Measurements from ENCODE around the gene PRDM13.
"Not testable (repeated sequence)": the region's sequence is repeated elsewhere in the genome, so short reads cannot be mapped to it uniquely, and the experiment has no call there.

PRDM13 gene

DNA sequence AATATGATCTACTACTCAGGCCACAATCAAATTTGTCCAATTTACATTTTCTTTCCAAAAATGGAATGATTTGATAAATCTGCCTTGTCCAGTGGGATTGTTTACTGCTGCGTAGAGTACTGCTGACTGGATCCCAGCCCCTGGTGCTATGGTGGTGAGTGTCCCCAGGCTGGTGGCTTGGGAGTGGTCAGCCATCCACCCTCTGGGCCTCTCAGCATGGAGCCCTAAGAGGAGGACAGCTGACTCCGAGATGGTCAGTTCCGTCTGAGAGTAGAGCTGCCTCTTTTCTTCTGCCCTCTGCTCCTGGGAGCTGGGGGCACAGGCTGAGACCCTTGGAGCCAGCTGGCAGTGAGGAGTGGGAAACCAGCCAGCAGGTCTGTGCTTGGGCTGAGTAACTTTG lies 22.7 kb downstream of the PRDM13 start:
- FAIRE-seq, result no peak

DNA sequence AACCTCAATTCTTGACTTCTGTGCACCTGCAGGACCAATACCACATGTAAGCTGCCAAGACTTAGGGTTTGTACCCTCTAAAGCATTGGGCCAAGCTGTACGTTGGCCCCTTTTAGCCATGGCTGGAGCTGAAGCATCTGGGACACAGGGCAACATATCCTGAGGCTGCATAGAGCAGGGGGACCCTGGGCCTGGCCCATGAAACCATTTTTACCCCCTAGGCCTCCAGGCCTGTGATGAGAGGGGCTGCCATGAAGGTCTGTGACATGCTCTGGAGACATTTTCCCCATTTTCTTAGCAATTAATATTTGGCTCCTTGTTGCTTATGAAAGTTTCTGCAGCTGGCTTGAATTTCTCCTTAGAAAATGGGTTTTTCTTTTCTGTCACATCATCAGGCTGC lies 31.0 kb downstream of the PRDM13 start:
- no peak for FAIRE-seq

DNA sequence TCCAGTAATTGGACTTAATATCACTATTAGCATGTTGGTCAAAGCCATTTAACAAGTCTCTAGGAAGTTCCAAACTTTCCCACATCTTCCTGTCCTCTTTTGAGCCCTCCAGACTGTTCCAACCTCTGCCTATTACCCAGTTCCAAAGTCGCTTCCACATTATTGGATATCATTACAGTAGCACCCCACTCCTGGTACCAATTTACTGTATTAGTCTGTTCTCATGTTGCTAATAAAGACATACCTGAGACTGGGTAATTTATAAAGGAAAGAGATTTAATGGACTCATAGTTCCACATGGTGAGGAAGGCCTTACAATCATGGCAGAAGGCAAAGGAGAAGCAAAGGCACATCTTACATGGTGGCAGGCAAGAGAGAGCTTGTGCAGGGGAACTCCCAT lies 31.7 kb downstream of the PRDM13 start:
- not testable (repeated sequence) for FAIRE-seq

DNA sequence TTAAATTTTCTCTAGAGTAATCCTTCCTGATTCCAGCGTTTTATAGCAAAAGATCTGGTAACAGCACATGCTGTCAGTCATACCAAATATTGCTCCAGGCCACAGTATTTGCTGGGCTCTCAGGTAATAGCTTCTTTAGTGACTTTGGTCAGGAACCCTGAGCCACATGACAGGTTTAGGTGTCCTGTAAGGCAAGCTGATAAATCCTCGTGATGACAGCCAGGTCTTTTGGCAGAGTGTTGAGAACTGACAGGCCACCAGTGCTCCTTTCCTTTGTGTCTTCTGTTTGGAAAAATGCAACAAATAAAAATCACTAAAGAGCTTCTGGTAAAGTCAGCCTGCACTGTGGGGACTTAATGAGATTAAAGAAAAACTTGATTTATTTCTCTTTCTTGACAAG lies 34.6 kb downstream of the PRDM13 start:
- no peak for FAIRE-seq

DNA sequence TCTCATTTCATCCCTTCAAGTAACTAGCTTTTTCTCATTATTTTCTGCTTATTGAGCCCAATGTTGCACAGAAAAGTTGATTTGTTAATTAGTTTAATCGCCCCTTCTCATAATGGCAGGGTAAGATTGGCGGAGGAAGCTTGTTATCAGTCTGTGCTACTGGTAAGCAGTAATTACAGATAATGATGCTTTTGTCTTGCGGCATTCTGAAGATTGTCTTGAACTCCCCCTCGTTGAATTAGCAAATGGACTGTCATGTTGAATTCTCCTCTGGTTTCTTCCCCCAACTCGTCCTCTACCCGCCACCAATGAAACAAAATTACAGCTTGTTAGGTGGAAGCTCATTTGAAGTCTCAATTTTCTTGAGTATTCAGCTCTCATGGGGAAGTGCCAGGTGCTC lies 39.4 kb downstream of the PRDM13 start:
- no peak for FAIRE-seq

DNA sequence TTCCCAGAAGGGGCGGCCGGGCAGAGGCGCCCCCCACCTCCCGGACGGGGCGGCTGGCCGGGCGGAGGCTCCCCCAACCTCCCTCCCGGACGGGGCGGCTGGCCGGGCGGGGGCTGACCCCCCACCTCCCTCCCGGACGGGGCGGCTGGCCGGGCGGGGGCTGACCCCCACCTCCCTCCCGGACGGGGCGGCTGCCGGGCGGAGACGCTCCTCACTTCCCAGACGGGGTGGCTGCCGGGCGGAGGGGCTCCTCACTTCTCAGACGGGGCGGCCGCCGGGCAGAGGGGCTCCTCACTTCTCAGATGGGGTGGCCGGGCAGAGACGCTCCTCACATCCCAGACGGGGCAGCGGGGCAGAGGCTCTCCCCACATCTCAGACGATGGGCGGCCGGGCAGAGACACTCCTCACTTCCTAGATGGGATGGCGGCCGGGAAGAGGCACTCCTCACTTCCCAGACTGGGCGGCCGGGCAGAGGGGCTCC lies 43.5 kb downstream of the PRDM13 start:
- FAIRE-seq, result not testable (repeated sequence)

DNA sequence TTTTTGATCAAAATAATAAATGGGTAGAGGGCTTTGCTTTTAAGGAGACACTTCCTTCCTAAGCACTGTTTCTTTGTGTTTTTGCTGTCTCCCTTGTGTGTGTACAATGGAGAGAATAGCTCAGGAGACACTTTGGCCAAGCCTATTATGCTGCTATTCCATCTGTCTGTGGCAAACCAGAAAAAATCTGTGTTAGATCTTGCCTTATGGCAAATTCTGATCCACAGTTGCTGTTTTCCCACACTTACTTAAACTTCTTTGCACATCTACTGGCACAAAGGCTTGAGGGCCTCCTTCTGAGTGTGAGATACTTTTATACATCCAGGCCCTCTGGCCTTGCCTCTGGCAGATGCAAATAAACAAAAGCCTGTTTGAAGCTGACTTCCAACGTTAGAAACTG lies 53.6 kb downstream of the PRDM13 start:
- no peak for FAIRE-seq

DNA sequence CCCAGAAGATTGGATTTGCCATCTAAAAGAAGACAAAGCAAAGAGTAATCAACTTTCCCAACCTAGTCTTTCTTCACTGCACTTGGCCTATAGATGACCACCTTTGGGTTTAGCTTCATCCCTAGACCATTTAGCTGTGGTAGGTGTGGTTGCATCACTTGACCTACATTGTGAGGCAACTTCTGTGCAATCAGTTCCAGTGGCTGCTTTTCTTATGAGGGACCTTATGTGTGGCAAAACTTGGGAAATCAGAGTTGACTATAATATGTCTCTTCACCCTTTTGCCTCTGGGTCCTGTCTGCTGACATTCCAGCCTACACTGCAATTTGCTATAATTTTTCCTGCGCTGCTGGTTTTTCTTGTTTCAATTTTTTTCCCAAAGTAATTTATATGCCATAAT lies 55.2 kb downstream of the PRDM13 start:
- FAIRE-seq, result no peak

DNA sequence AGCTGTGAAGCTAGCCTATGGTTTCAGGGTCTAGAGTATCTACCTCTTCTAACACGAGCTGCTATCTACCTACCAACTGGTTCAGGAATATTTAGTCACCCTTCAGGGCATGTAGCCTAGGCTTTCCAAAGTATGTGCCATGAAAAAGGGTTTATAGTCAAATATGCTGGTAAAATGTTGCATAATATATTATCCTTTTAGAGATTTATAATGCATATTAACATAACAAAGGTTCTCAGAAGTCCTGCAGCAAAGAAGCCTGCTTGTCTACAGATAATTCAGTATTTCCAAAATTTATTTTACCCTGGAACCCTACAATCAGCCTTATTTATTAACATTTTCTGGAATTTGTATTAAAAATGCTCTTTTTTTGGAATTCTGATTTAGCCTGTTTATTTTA lies 56.0 kb downstream of the PRDM13 start:
- no peak for FAIRE-seq

All from endometrium (tissue), 2 donors.